Stimulated activated CD8-positive, alpha-beta memory T cell treated with anti-CD3 and anti-CD28 coated beads, Interleukin-7, amount 100 ng/mL, for 48 hours (primary cell): ENCODE results near the gene STUM.

Source experiments
- DNase-seq, 2 donors: peaks; one replicate each; pipeline ENCODE4 v3.0.0-alpha.2; 2020; ENCODE audit warnings: low read depth in 1 of 2; ENCODE audit errors: extremely low read depth in 1 of 2

Gene STUM

DNA sequence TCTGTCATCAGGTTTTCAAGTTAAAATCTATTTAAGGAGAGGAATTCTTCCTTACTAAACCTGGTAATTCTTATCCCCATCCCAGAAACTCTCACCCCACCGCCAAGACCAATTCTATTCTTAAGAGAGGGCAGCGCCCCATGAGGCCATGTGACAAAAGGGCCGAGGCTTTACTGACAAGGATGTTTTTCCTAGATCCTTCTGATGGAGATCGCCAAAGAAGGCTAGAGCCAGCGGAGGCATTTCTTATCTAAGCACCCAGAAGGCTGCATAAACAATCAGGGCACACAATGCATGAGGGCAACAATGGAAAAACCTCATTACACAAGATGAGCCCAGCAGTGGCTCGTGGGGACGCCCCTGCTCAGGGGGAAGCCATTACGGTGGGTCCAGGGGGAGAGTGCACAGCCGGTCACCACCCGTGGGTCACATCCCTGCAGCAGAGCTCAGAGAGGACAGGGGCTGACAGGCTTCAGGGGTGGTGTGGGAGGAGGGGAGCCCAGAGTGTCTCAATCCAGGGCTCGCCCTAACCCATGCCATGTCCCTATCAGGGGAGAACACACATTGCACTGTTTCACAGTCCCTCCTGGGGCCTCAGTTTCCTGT lies 101.8 kb downstream of the STUM start:
- DNase-seq = no peak

DNA sequence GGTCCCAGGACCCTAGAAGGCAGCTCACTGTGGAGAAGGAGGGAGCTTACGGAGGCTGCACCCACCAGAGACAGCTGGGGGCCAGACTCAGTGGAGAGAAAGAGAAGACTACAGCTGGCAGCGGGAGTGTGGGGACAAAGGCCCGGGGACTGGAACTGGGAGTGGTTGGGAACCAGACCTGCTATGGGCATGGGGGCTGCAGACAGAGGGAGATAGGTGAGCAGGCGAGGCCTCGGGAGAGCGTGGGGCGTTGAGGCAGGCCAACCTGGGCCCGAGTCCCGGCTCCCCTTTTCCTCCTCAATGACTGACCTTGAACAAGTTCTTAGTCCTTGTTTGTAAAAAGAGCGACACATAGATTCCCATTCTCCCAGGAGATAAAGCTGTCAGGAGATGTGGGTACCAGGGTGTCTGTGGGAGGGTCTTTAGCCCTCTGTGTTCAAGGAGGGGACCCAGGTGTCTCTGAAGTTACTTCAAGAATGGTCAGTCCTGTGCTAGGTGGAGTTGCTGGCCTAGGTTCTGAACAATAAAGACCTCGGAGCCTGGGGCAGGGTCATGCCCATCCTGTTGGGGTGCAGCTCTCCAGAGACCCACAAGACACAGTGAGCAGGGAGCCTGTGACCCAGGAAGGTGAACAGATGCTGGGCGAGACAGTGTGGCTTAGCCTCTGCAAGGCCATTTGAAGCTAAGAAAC lies 102.6 kb downstream of the STUM start:
- no peak for DNase-seq

DNA sequence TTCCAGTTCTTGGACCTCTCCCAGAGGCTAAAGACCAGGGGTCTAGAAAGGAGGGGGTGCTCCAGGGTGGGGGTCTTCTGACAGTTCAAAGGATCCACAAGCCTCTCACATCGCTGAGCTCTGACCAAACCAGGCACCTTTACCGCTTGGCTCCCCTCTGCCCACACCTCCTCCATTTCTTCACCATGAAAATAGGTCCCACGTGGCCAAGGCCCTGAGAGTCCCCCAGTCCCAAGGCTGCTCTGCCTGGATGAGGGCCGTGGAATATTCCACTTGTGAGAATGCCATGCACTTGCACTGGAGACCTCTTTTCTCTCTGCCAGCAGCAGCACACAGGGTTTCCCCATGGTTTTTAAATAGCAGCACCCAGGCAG lies 103.2 kb downstream of the STUM start:
- no peak for DNase-seq

DNA sequence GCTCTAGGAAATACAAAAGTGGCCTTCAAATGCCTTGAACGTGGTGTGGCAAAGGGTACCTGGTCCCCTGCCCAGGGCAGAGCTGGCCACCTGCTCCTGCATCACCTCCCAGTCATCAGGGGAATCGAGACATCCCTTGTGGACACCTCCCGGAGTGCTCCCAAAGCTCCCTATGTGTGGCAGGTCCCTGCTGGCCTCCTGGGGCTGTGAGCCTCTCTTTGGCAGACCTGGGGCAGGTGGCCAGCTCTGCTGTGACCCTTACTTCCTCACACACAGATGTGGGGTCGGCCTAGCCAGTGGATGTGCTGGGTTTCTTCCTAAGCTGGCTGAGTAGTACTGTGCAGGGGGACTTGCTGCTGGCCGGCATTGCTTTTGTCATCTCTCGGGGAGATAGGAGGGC lies 104.0 kb downstream of the STUM start:
- DNase-seq = no peak

DNA sequence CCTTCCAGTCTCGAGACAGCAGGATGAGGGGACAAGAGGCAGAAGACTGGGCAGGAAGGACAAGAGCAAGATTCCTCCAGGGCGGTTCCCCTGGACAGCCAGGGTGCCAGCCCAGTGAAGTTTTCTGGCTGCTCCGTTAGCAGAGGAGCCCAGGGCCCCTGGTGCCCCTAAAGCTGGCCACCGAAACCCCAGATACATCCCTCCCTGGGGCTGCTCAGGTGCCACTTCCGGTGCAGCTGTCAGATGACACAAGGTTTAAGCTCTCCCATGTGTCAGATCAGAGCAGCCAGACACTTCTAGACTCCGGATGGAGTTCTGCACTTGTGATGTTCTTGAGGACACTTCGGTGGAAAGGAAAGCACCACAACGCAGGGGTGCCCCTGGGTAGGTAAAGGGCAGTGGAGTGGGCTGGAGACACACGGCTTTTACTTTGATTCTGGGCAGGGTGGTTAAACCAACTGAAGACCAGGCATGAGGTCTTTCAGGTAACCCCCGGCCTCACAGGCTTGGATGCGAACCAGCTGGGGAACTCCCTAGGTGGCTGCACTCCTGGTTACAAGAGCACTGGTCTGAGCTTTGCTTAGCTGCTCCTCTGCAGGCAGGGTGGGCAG lies 104.9 kb downstream of the STUM start:
- no peak for DNase-seq

DNA sequence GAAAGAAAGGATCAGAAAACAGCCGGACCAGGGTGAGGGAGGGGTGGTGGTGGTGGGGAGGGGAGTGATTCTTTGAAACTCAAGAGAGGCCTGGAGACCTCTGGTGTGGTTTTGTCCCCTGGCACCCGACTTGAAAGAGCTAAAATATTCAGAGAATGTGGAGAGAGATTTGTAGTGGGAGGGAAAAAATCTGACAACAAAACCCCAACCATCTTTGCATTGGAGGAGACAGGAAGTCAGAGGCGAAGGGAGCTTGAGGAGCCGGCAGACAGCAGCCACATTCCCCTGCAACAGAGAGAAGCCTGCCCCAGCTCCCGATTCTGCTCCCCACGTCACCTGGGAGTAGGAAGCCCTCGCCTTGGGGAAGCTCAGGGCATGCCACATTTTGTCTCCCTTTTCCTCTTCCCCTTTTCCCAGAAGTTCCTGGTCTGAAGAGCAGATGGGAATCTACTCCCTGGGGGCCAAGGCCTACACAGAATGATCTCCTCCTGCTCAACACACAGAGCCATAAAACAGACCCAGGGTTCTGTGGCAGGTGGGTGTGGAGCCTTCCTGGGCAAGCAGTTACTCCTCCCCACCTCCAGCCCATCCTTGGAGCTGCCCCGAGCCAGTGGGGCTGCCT lies 105.6 kb downstream of the STUM start:
- DNase-seq = no peak

DNA sequence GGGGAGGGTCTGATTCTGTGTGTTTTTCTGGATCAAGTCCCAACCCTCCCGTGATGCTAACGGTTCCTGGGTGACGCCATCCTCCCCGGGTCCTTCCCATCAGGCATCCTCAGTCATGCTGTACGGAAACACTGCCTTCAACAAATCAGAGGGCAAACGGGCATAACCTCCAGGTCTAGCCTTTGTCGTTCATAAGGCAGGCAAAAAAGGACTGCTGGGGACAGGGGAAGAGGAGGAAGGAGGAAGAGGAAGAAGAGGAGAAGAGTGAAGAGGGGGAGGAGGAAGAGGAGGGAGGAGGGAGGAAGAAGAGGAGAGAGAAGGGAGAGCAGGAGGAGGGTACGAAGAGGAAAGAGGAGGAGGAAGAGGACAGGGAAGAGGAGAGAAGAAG lies 106.1 kb downstream of the STUM start:
- DNase-seq = no peak

DNA sequence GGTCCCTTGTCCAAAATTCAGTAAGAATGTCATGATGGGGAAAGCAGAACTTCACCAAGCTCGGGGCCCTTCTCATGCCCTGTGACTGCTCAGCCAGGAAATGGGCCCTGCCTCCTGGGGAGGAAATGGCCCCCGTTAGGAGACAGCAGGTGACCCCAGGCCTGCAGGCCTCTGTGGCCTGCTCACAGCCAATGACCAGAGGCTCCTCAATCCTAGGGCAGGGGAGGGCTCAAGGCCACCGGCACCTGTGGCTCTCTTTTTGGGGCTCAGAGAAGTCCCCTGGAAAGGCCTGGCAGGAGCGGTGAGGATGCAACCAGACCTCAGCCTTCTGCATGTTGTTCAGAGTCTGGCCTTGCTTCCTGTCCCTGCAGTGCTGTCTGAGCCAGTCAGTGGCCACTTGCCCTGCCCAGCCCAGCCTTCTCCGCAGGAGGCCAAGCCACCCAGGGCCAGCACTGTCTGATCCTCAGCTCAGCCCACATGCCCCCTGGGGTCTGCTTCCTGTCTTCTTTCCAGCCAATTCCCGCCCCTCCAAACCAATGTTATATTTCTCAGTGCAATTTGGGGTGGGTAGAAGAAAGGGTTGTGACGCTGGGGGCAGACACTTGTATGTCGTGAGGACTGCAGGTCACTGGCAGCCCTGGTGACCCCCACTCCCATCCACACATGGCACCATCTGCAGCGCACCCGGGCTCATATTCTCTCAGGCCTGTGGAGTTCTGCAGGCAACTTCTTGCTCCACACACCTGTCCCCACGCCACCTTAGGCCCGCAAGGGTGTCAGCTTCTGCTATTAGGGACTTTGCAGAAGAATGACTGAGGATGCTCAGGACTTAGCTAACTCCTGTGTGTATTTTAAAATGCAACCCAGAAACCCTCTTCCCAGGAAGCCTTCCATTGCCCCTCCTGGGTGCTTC lies 106.9 kb downstream of the STUM start:
- no peak for DNase-seq

DNA sequence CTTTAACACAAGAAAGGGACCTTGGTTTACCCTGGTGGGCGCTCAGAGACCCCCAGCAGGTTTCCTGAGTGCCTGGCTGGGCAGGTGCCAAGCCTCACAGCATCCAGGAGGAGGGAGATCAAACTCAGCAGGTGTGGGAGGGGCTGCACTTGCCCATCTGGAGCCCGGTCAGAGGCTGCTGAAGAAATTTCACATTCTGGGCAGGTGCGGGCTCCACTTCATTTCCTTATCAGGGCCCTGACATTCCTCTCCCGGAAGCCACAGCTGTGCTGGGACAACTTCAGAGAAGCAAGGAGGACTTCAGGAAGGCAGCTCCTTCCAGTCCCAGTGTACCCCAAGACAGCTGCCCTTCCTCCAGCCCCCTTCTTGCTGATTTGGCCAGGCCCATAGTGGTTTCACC lies 107.6 kb downstream of the STUM start:
- no peak for DNase-seq

DNA sequence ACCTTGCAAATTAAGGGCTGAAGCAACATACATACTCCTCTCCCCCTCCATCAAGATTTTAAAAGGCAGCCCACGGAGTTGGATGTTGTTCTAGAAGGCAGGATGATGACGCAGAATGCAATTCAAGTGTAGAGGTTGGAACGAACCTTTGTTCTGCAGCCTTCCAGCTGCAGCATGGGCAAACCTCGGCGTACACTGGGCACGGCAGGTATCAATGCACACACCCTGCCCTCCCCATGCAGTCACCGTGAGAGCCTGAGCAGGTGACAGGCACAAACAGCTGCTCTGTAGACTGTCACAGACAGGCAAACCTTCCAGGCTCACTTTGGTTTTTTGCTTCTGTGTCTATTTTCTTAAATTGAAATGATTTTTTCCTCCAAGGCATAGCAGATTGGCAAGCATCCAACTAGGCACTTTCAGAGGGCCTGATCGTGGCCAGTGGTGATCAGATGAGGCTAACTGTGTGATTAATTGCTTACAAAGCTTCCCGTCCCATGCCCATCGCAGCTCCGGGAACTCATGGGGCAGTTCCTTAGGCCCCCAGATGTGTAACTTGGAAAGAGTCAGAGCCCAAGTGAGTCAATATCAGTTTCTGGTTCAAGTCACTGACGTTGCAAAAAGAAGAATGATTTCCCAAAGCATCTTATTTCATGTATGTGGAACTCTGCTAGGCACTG lies 108.2 kb downstream of the STUM start:
- no peak for DNase-seq

DNA sequence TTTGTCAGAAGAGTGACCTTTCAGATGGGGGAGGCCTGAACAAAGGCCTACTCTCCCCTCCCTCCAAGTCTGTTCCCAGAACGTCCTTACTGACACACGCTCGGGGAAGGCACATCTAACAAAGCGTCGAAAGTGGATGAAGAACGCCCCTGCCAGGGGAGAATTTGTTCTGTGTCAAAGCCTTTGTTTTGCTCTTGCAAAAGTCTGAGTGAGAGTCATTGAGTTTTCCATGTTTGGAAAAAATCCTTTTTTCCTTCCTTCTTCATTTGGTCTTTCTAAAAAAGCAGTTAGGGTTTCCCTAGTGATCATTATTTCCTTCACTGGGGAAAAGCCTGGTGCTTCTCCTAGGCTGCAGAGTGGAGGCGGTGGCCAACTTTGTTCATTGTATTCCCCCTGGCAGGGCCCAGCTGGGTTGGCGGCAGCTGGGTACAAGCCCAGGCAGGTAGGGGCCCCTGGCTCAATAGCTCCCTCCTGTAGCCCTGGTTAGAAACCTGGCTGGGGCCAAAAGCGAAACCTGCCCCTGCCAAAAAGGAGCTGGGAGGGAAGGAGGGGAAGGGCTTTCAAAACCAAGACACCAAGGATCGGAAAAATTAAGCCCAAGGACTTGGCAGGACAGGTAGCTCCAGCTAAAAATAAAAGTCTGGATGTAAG lies 109.5 kb downstream of the STUM start:
- DNase-seq = no peak

DNA sequence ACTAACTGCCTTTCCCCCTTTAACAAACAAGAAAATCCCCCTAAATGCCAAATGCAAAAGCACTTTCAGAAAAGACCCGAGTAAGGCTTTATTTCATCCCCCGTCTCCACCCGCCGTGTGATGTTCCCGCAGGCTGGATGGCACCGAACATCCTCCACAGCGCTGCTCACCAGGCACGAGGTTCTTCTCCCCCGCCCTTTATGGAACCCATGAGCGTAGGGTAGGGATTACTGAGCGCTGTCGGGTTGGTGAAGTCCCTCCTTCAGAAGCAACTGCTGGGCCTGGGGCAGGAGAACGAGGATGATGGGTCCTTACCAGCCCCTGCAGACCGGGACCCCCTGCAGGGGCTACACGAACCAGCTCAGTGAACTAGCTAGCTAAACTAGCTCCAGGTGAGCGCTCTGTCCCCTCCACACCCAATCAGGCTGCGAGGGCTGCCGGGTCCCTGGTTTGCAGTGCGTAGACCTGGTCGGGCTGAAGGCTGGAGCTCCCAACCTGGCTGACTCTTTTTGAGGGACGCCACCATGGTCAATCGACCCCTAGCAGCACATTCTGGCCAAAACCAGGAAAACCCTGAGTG lies 110.1 kb downstream of the STUM start:
- no peak for DNase-seq
